ENCODE data around the gene JAK1. TPM values are rescaled to one million over a fixed set of nuclear protein-coding genes. Genes with fewer than 3 reads are reported as not detected.
A peak's percentile ranks its signal among the peaks of the same experiment; 100 is the strongest.

The JAK1 gene
- total RNA-seq, 1 donor from 2014 or later, result 95.7 TPM

DNA sequence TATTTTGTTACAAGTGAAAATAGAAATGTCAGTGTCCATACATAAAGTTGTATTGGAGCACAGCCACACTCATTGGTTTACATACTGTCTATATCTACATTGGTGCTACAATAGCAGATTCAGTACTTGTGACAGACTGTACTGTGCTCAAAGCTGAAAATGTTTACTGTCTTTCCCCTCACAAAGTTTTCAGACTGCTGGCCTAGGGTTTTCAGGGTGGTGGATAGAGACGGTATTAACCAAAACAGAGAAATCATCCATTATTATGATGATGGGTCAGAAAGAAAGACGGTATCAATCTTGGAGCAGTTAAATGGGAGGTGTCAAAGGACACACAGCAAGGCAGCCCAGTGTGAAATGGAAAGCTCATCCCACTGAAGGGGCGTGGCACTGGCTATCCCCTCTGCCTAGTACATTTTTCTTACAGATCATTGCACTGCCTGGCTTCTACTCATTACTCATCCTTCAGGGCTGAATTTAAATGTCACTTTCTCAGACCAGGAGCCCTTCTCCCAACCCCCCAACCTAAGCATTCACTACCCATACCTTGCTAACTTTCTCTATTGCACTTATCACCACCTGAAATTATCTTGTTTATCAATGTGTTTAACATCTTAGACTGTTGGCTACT is 10.2 kb downstream of the JAK1 start:
- DNase-seq (no peak), ATAC-seq (peak; percentile 42)
- intact Hi-C loops (cut with micrococcal nuclease), result loop anchor here (10.0 kb wide), 1 partner anchor 81 kb away; no protein-coding TSS in a partner anchor

DNA sequence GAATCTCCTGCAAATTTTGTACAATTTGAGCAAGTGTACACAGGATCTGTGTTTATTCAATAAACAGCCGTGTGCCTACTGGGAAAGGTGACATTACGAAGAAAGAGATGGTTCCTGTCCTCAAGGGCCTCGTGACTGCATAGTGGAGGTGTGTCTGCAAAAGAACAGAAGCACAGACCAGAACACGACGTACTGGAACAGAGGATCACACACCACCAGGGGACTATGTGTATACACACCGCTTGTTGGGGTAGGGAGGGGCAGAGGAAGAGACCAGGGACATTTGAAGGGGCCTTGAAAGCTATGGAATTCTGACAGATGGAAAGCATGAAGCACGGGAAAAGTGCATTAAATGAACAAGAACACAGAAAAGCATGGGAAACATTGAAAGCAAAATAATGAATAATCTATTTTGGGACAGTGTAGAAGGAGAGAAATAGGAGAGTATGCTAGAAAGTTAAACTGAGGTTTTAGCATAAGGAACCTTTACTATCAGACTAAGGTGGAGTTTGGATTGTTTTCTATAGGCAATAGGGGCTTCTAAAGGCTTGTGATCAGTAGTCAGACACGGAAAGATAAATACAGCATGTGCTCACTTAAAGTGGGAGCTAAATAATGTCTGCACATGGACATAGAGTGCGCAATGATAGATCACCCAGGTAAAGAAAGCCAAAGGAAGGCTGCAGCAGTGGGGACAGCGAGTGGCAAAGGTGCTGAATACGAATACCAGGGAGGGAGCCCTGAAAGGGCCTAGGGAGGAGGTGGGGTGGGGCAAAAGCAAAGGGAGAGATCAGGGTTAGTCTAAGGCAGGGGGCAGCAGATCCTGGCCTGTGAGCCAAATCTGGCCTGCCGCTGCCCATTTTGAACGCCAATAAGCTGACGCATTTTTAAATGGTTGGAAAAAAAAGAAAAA is 11.0 kb downstream of the JAK1 start:
- DNase-seq (no peak), ATAC-seq (peak; percentile 94)
- intact Hi-C loops (cut with micrococcal nuclease), result loop anchor here (10.0 kb wide), 1 partner anchor 81 kb away; no protein-coding TSS in a partner anchor

- no peak for DNase-seq
- intact Hi-C loops (cut with micrococcal nuclease), result loop anchor here (10.0 kb wide), 1 partner anchor 78 kb away; no protein-coding TSS in a partner anchor
- no peak for ATAC-seq
Observed at GRCh38 chr1:64953241-64953640, 13.1 kb downstream of the JAK1 start.

- intact Hi-C loops (cut with micrococcal nuclease), result loop anchor here (10.0 kb wide), 1 partner anchor 76 kb away; no protein-coding TSS in a partner anchor
- no peak for ATAC-seq
Observed at GRCh38 chr1:64950284-64950809, 16.0 kb downstream of the JAK1 start.

GRCh38 chr1:64948905-64949833 is 17.2 kb downstream of the JAK1 start:
- intact Hi-C loops (cut with micrococcal nuclease), result no loop called here
- DNase-seq (no peak), ATAC-seq (no peak)

More at GRCh38 chr1:64950284-64950809, 16.0 kb downstream of the JAK1 start:
- no peak for DNase-seq

DNA sequence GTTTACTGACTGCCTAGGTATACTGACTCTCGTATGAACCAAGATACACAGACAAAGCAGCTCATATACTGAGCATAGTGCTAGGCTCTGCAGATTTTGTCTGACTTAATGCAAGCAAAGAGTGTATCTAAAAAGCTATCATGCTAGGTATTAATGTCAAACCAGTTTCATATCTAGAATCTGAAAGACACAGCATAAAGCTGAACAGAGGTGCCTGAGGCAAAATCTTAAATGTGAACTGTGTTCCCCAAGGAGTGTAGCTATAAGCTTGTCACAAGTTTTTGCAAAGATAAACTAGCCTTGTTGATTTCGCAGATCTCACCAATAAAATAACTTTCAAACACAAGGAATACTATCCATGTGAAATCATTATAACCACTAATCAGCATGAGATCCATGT is 18.1 kb downstream of the JAK1 start:
- ATAC-seq (no peak), DNase-seq (no peak)
- intact Hi-C loops (cut with micrococcal nuclease), result no loop called here

GRCh38 chr1:64946916-64947315 is 19.4 kb downstream of the JAK1 start:
- ATAC-seq, result no peak
- DNase-seq, result no peak
- intact Hi-C loops (cut with micrococcal nuclease), result no loop called here

DNA sequence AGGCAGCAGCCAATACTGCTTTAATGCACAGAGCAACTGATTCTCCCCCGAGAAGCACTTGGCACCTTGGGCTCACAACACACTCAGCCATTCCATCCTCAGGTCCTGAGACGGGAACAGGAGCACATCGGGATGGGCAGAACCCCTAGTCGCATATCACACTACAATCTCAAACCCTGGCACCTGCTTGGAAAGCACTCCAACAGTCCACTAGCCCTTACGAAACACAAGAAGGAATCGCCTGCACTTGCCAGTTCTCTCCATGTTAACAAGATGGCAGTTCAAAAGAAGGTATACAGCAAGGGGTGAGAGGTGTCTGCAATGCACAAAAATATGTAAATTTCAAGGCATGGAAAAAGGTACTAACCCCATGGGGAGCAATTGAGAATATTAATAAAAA is 21.4 kb downstream of the JAK1 start:
- ATAC-seq (no peak), DNase-seq (no peak)
- intact Hi-C loops (cut with micrococcal nuclease), result no loop called here

GRCh38 chr1:64942675-64943074 is 23.7 kb downstream of the JAK1 start:
- intact Hi-C loops (cut with micrococcal nuclease), result no loop called here
- DNase-seq (no peak), ATAC-seq (no peak)

GRCh38 chr1:64942118-64942517 is 24.2 kb downstream of the JAK1 start:
- intact Hi-C loops (cut with micrococcal nuclease), result no loop called here
- ATAC-seq (peak; percentile 72), DNase-seq (no peak)

DNA sequence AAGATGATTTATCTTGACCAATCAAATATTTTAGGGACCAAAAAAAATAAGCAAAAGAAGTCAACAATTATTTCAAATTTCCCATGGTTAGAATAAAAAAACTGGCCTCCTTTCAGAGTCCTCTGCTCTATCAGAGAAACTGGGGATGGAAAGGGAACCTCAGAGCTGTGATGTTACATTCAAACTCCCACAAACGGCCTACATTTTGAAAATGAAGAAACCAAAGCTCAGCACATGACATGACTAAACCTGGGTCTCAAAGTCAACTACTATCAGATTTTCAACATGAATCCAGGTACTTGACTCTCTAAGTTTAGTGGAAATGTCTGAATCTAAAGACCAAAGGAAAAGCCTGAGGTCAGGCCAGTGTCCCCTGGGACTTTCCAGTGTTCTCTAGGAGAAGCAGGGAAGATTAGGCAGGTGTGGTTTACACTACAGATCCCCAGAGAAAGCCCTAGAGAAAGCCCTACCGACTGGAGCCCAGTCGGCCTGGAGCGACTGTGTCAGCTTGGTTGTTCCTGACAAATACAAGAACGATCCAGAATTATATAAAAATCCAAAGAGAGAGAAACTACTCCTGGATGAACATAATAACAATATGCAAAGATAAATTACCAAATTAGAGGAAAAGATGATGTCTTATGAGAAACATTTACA is 24.8 kb downstream of the JAK1 start:
- DNase-seq (no peak), ATAC-seq (peak; percentile 27)
- intact Hi-C loops (cut with micrococcal nuclease), result no loop called here

- DNase-seq, result no peak
- intact Hi-C loops (cut with micrococcal nuclease), result no loop called here
- no peak for ATAC-seq
Observed at GRCh38 chr1:64940025-64940424, 26.3 kb downstream of the JAK1 start.

GRCh38 chr1:64938991-64939390 is 27.4 kb downstream of the JAK1 start:
- ATAC-seq, result no peak
- DNase-seq, result no peak
- intact Hi-C loops (cut with micrococcal nuclease), result no loop called here

- ATAC-seq, result no peak
- no peak for DNase-seq
- intact Hi-C loops (cut with micrococcal nuclease), result no loop called here
Observed at GRCh38 chr1:64936956-64937355, 29.4 kb downstream of the JAK1 start.

DNA sequence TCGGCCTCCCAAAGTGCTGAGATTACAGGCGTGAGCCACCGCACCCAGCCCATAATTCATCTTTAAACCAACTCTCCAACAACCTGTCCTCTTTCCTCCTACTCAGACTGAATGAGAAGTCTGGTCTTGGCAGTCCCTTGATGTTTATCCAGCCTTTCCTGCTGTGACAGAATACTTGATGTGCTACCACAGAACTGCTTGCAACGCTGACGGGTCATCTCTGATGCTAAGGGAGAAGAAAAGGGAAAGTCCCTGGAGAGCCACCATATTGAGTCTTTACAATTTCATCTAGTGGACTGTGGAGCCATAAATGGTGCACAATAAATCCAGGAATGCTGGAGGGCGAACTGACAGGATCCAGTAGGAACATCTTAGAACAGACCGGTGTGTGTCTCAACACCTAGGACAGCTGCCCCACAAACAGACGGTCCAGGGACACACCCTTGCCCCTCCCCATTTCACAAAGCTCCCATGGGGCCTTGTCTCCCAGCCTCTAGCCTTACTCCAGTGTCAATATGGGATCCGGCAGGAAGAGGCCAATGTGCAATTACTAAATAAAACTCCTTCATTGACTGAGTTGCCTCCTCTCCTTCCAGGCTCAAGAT is 30.7 kb downstream of the JAK1 start:
- ATAC-seq (no peak), DNase-seq (no peak)
- intact Hi-C loops (cut with micrococcal nuclease), result no loop called here

DNA sequence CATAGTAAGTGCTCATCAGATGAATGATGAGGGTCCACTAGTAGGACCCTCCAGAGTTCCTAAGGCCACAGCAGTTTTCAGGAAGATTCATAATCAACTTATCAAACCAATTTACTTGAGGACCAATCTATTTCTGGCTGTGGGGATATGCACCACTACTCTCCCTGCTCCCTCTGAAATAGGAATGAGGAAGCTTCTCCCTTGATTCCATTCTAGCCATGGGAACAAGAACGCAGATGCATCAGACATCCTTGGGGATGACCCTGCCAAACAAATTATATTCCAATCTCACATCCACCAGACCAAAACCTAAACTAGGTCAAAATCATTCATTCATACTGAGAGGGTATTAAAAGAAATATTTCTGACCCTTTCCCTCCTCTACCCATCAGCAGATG is 31.5 kb downstream of the JAK1 start:
- no peak for DNase-seq
- intact Hi-C loops (cut with micrococcal nuclease), result no loop called here
- ATAC-seq, result no peak

- intact Hi-C loops (cut with micrococcal nuclease), result no loop called here
- ATAC-seq (peak; percentile 69), DNase-seq (no peak)
Observed at GRCh38 chr1:64934115-64934877, 32.1 kb downstream of the JAK1 start.
